ENCODE results near the gene LAMA5. TPM values are rescaled to one million over a fixed set of nuclear protein-coding genes. Genes with fewer than 3 reads are reported as not detected.

Gene LAMA5
- total RNA-seq, 4 donors from 2014 or later = 164 to 427 (median 196) TPM

GRCh38 chr20:62316331-62317166 lies 50.6 kb downstream of the LAMA5 start:
- DNase-seq (ENCODE audit: low spot score in 2 of 2) = peak in 1 of 2 donors; percentile 60
- 72 to 78% methylated on average over 24 to 30 of the region's 40 CpGs for WGBS, 2 donors
- intact Hi-C loops (cut with DNase I; ENCODE audit: low total_unique reads) = loop anchor here (10.0 kb wide), 1 partner anchor 48 kb away; the partner anchor contains the start of gene LAMA5
- H3K4me3 ChIP-seq (ENCODE audit: low read depth, poor library complexity, severe bottlenecking) = no peak overlapping the region
- TF ChIP-seq POLR2A (IDR thresholded peaks at IDR 0.05) = no peak
- TF ChIP-seq CTCF (IDR thresholded peaks at IDR 0.05) = no peak

- WGBS, 2 donors = 94 to 98% methylated on average over 11 to 12 of the region's 12 CpGs
These were observed 51.3 kb downstream of the LAMA5 start for GRCh38 chr20:62315773-62316172.

GRCh38 chr20:62314711-62315302 lies 52.3 kb downstream of the LAMA5 start:
- H3K4me3 ChIP-seq (ENCODE audit: low read depth, poor library complexity, severe bottlenecking) = no peak overlapping the region
- no peak for DNase-seq (ENCODE audit: low spot score in 2 of 2)
- WGBS, 2 donors = 92 to 94% methylated on average over 11 to 25 of the region's 25 CpGs
- no peak for TF ChIP-seq CTCF (IDR thresholded peaks at IDR 0.05)
- no peak for TF ChIP-seq POLR2A (IDR thresholded peaks at IDR 0.05)
- intact Hi-C loops (cut with DNase I; ENCODE audit: low total_unique reads) = loop anchor here (10.0 kb wide), 1 partner anchor 50 kb away; the partner anchor contains the start of gene LAMA5

More at GRCh38 chr20:62315773-62316172, 51.3 kb downstream of the LAMA5 start:
- no peak for TF ChIP-seq CTCF (IDR thresholded peaks at IDR 0.05)
- no peak for TF ChIP-seq POLR2A (IDR thresholded peaks at IDR 0.05)
- no peak overlapping the region for H3K4me3 ChIP-seq (ENCODE audit: low read depth, poor library complexity, severe bottlenecking)
- intact Hi-C loops (cut with DNase I; ENCODE audit: low total_unique reads) = loop anchor here (10.0 kb wide), 1 partner anchor 49 kb away; the partner anchor contains the start of gene LAMA5
- no peak for DNase-seq (ENCODE audit: low spot score in 2 of 2)

GRCh38 chr20:62314339-62314638 lies 52.8 kb downstream of the LAMA5 start:
- 88 to 93% methylated on average over 12 of the region's 12 CpGs for WGBS, 2 donors
- intact Hi-C loops (cut with DNase I; ENCODE audit: low total_unique reads) = loop anchor here (10.0 kb wide), 1 partner anchor 51 kb away; the partner anchor contains the start of gene LAMA5
- no peak for DNase-seq (ENCODE audit: low spot score in 2 of 2)
- TF ChIP-seq POLR2A (IDR thresholded peaks at IDR 0.05) (no peak), CTCF (IDR thresholded peaks at IDR 0.05) (no peak)
- H3K4me3 ChIP-seq (ENCODE audit: low read depth, poor library complexity, severe bottlenecking) = no peak overlapping the region

- DNase-seq (ENCODE audit: low spot score in 2 of 2) = no peak
- TF ChIP-seq CTCF (IDR thresholded peaks at IDR 0.05) (no peak), POLR2A (IDR thresholded peaks at IDR 0.05) (no peak)
These were observed 53.4 kb downstream of the LAMA5 start for GRCh38 chr20:62313460-62314338.

More at GRCh38 chr20:62313460-62314338, 53.4 kb downstream of the LAMA5 start:
- H3K4me3 ChIP-seq (ENCODE audit: low read depth, poor library complexity, severe bottlenecking) = no peak overlapping the region
- 91 to 93% methylated on average over 55 of the region's 55 CpGs for WGBS, 2 donors
- intact Hi-C loops (cut with DNase I; ENCODE audit: low total_unique reads) = loop anchor here (10.0 kb wide), 1 partner anchor 51 kb away; the partner anchor contains the start of gene LAMA5

Data from lower leg skin (tissue), 4 donors.